Colonic mucosa (tissue), 4 donors: ENCODE measurements around the gene MPIG6B. TPM values are rescaled to one million over a fixed set of nuclear protein-coding genes. Genes with fewer than 3 reads are reported as not detected.

Experiments used
- DNase-seq: peaks from one replicate; pipeline ENCODE4 v3.0.0-alpha.2; 2020
- H3K27ac ChIP-seq: fragments of 200-600 bp; one replicate; pipeline ENCODE4 v1.8.0; 2021
- H3K27me3 ChIP-seq: fragments of 200-600 bp; one replicate; pipeline ENCODE4 v1.8.0; 2021
- H3K36me3 ChIP-seq: fragments of 200-600 bp; one replicate; pipeline ENCODE4 v1.8.0; 2021
- H3K4me1 ChIP-seq: fragments of 200-600 bp; one replicate; pipeline ENCODE4 v1.8.0; 2021; ENCODE audit warnings: mild to moderate bottlenecking
- H3K4me3 ChIP-seq: fragments of 200-600 bp; one replicate; pipeline ENCODE4 v1.8.0; 2021
- H3K9ac ChIP-seq, 2 donors: one replicate each; pipeline ENCODE4 v1.7.0; 2013; ENCODE audit warnings: control low read depth in 2 of 2, low read depth in 2 of 2, low read length in 2 of 2
- H3K9me3 ChIP-seq: fragments of 200-600 bp; one replicate; pipeline ENCODE4 v1.8.0; 2021
- CTCF ChIP-seq: fragments of 200-600 bp; IDR thresholded peaks from one replicate; pipeline ENCODE4 v1.8.0; 2022; ENCODE audit warnings: antibody characterized with exemption, mild to moderate bottlenecking
- intact Hi-C: fragments of 100-400 bp; cut with DNase I; formaldehyde crosslinking; loops from one replicate; pipeline ENCODE4 v1.14.1; 2022
- total RNA-seq, 2 donors: library from RNA; stranded (reverse); fragmentation: NEBNext Ultra II Directional in 1 of 2; extraction: Animal tissue kit (Norgen Biotek cat#: 25700) in 1 of 2; gene quantifications; one replicate each; pipeline ENCODE4 v1.2.1, GENCODE V29; 2021
- donor health status: healthy.
- donor health status: DM: no; HTN: no; CAD: no.
- donor health status: DM: no; HTN: no; CAD: no.

MPIG6B gene
- total RNA-seq, 2 donors from 2014 or later, result 0.19 to 0.57 TPM

GRCh38 chr6:31734247-31734820 lies 11.2 kb downstream of the MPIG6B start:
- Histone ChIP-seq H3K9me3 (no peaks in the 10 kb centered on the region), H3K4me3 (peak overlapping the region; percentile 74), H3K36me3 (peaks cover 14% of the 10 kb centered on the region), H3K9ac (peak overlapping the region; percentile 95 to 100), H3K27ac (peak overlapping the region; percentile 86), H3K4me1 (peaks cover 10% of the 10 kb centered on the region), H3K27me3 (no peaks in the 10 kb centered on the region)
- intact Hi-C loops, result no loop called here
- DNase-seq, result no peak
- no peak for TF ChIP-seq CTCF

GRCh38 chr6:31734821-31735406 lies 11.7 kb downstream of the MPIG6B start:
- intact Hi-C loops, result loop anchor here (5.0 kb wide), 1 partner anchor 33 kb away; the partner anchor contains the start of gene ABHD16A

GRCh38 chr6:31736021-31736767 lies 13.0 kb downstream of the MPIG6B start, which contains the start of gene CLIC1:
TSS of gene CLIC1 (minus strand) at chr6:31736530. CDS start at chr6:31736300, 230 bp downstream.
- H3K4me1 ChIP-seq, result peaks cover 10% of the 10 kb centered on the region
- H3K9ac ChIP-seq, result peak within 1 kb of the TSS; percentile 95 to 100
- peak; percentile 95 for DNase-seq
- peak within 1 kb of the TSS; percentile 86 for H3K27ac ChIP-seq
- H3K4me3 ChIP-seq, result peak within 1 kb of the TSS; percentile 74
- H3K9me3 ChIP-seq, result no peaks in the 10 kb centered on the region
- intact Hi-C loops, result loop anchor here (5.0 kb wide), 1 partner anchor 34 kb away; the partner anchor contains the start of gene ABHD16A
- no peak for TF ChIP-seq CTCF
- peaks cover 14% of the 10 kb centered on the region for H3K36me3 ChIP-seq
- H3K27me3 ChIP-seq, result no peaks in the 10 kb centered on the region

More at GRCh38 chr6:31734821-31735406, 11.7 kb downstream of the MPIG6B start:
- H3K9ac ChIP-seq, result peak overlapping the region; percentile 95 to 100
- no peak for TF ChIP-seq CTCF
- DNase-seq, result peak; percentile 83
- no peaks in the 10 kb centered on the region for H3K9me3 ChIP-seq
- peaks cover 14% of the 10 kb centered on the region for H3K36me3 ChIP-seq
- H3K27ac ChIP-seq, result peak overlapping the region; percentile 86
- H3K4me3 ChIP-seq, result peak overlapping the region; percentile 74
- peaks cover 10% of the 10 kb centered on the region for H3K4me1 ChIP-seq
- no peaks in the 10 kb centered on the region for H3K27me3 ChIP-seq

GRCh38 chr6:31736768-31737314 lies 13.7 kb downstream of the MPIG6B start:
- Histone ChIP-seq H3K4me3 (peak overlapping the region; percentile 74), H3K4me1 (peaks cover 10% of the 10 kb centered on the region), H3K27me3 (no peaks in the 10 kb centered on the region), H3K27ac (peak overlapping the region; percentile 86), H3K9me3 (no peaks in the 10 kb centered on the region), H3K9ac (peak overlapping the region; percentile 95 to 100), H3K36me3 (peaks cover 11% of the 10 kb centered on the region)
- no peak for TF ChIP-seq CTCF
- peak; percentile 29 for DNase-seq
- intact Hi-C loops, result loop anchor here (5.0 kb wide), 1 partner anchor 35 kb away; the partner anchor contains the start of gene ABHD16A
